Hematopoietic multipotent progenitor cell treated with erythropoietin and hydrocortisone succinate and interleukin-3 and kit ligand, for 6 days (in vitro differentiated cells): Measurements from ENCODE around the gene FAM135A.
"Not testable (repeated sequence)": the region's sequence is repeated elsewhere in the genome, so short reads cannot be mapped to it uniquely, and the experiment has no call there.

Experiments used
- DNase-seq: peaks from one replicate; pipeline ENCODE4 v3.0.0-alpha.2; 2015

The FAM135A gene

GRCh38 chr6:70396796-70397729 lies 16.2 kb upstream of the FAM135A start:
- DNase-seq, result no peak

- DNase-seq, result no peak
Observed at GRCh38 chr6:70398783-70399728, 14.3 kb upstream of the FAM135A start.

- no peak for DNase-seq
Observed at GRCh38 chr6:70404658-70405057, 8.7 kb upstream of the FAM135A start.

- no peak for DNase-seq
Observed at GRCh38 chr6:70409216-70409615, 4.1 kb upstream of the FAM135A start.

- no peak for DNase-seq
Observed at GRCh38 chr6:70411542-70412251, 1.6 kb upstream of the FAM135A start.

- no peak for DNase-seq
Observed at GRCh38 chr6:70412252-70413113, 825 bp upstream of the FAM135A start.

GRCh38 chr6:70413992-70414494 lies 735 bp downstream of the FAM135A start:
- DNase-seq, result peak; percentile 46

- no peak for DNase-seq
Observed at GRCh38 chr6:70414813-70415212, 1.5 kb downstream of the FAM135A start.

GRCh38 chr6:70415247-70415646 lies 1.9 kb downstream of the FAM135A start:
- no peak for DNase-seq

GRCh38 chr6:70415660-70416059 lies 2.4 kb downstream of the FAM135A start:
- DNase-seq, result no peak

- DNase-seq, result no peak
Observed at GRCh38 chr6:70421509-70421908, 8.2 kb downstream of the FAM135A start.

GRCh38 chr6:70423189-70424134 lies 10.2 kb downstream of the FAM135A start:
- DNase-seq, result no peak

- DNase-seq, result no peak
Observed at GRCh38 chr6:70424291-70424690, 11.0 kb downstream of the FAM135A start.

GRCh38 chr6:70436320-70436719 lies 23.0 kb downstream of the FAM135A start:
- no peak for DNase-seq

- no peak for DNase-seq
Observed at GRCh38 chr6:70445001-70445400, 31.7 kb downstream of the FAM135A start.

GRCh38 chr6:70447343-70448070 lies 34.2 kb downstream of the FAM135A start:
- not testable (repeated sequence) for DNase-seq

GRCh38 chr6:70453899-70454298 lies 40.6 kb downstream of the FAM135A start:
- DNase-seq, result not testable (repeated sequence)

GRCh38 chr6:70456735-70457134 lies 43.4 kb downstream of the FAM135A start:
- DNase-seq, result no peak

GRCh38 chr6:70459235-70459634 lies 45.9 kb downstream of the FAM135A start:
- DNase-seq, result no peak

- DNase-seq, result not testable (repeated sequence)
Observed at GRCh38 chr6:70459699-70460098, 46.4 kb downstream of the FAM135A start.
